Measurements from ENCODE around the gene ATP1B1.

The ATP1B1 gene

GRCh38 chr1:169070547-169070946 lies 35.9 kb upstream of the ATP1B1 start:
- H3K4me3 ChIP-seq (ENCODE audit: low read depth, low read length): no peak overlapping the region
- TF ChIP-seq, protein P1, sequence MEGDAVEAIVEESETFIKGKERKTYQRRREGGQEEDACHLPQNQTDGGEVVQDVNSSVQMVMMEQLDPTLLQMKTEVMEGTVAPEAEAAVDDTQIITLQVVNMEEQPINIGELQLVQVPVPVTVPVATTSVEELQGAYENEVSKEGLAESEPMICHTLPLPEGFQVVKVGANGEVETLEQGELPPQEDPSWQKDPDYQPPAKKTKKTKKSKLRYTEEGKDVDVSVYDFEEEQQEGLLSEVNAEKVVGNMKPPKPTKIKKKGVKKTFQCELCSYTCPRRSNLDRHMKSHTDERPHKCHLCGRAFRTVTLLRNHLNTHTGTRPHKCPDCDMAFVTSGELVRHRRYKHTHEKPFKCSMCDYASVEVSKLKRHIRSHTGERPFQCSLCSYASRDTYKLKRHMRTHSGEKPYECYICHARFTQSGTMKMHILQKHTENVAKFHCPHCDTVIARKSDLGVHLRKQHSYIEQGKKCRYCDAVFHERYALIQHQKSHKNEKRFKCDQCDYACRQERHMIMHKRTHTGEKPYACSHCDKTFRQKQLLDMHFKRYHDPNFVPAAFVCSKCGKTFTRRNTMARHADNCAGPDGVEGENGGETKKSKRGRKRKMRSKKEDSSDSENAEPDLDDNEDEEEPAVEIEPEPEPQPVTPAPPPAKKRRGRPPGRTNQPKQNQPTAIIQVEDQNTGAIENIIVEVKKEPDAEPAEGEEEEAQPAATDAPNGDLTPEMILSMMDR (IDR thresholded peaks at IDR 0.05; ENCODE audit: low read depth, low read length): no peak

DNA sequence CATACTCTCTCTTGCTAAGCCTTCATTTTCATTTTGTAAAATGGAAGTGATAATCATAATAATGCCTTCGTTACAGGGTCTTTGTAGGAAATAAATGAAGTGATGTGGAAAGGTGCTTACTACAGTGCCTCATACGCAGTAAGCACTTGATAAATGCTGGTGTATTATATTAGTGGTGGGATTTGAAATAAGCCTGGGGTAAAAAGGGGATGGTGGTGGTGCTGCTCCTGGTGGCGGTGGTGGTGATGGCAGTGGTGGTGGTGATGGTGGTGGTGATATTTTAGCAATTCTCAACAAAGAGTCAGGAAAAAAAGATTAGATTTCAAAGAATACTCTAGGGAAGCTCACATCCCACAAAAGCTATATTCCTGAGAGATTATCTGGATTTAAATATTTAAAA lies 35.5 kb upstream of the ATP1B1 start:
- TF ChIP-seq, protein P1 (IDR thresholded peaks at IDR 0.05; ENCODE audit: low read depth, low read length): no peak
- H3K4me3 ChIP-seq (ENCODE audit: low read depth, low read length): no peak overlapping the region

GRCh38 chr1:169072945-169073725 lies 33.4 kb upstream of the ATP1B1 start:
- TF ChIP-seq, protein P1 (IDR thresholded peaks at IDR 0.05; ENCODE audit: low read depth, low read length): no peak
- no peak overlapping the region for H3K4me3 ChIP-seq (ENCODE audit: low read depth, low read length)

DNA sequence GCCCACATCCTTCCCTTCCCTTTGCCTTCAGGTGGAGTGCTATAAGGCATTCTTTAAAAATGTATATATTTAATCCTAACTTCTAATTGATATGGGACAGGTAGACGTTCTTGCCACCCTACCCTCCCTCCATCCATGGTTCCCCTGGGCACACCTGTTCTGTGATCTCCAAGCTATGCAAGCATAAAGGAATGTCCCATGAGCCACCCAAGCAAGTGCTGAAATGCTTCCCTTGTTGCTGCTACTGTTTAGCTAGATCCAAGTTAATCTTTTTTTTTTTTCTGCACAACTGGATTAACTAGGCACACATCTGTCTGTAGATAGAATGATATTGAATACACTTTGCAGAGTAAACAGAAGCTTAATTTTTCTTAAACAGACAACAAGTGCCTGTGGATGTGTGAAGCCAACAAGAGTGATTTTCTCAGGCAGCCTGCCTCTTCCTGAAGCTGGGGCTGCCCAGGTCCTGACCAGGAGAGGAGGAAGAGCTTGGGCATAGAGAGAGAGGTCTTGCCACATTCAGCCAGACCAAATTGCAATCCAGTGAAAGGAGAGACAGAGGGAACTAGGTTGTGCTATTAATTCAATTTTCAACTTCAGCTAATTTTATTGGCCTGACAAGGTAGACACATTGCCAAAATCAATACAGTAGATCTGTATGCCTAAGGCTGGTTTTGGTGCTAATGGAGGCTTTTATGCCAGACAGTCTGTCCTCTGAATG lies 28.2 kb upstream of the ATP1B1 start:
- TF ChIP-seq, protein P1 (IDR thresholded peaks at IDR 0.05; ENCODE audit: low read depth, low read length): no peak
- no peak overlapping the region for H3K4me3 ChIP-seq (ENCODE audit: low read depth, low read length)

DNA sequence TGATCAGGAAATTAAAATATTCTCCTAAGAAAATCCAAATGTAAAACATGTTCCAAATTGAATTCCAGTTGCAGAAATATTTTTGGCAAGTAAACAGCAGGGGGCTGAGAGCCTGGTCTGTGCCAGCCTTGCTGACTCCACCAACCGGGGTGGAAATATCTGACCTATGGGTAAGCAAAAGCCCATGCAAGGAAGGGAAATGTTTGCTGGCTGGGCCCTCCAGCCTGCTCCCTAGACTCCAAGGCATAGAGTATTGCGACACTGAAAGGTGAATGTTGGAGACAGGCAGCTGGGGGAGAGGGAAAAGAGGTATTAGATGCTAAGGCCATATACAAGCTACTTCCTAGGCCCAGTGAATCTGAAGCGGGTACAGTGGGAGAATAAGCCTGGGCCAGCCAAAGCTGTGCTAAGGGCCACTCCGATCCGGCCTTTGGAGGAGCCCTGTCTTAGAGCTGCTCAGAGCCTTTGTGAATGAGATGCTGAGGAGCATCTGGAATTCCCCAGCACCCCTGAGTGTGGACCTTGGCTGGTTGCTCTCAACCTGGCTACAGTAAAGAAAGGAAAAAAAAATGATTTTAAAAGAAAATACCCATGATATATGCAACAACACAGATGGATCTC lies 24.9 kb upstream of the ATP1B1 start:
- TF ChIP-seq, protein P1 (IDR thresholded peaks at IDR 0.05; ENCODE audit: low read depth, low read length): no peak
- H3K4me3 ChIP-seq (ENCODE audit: low read depth, low read length): no peak overlapping the region

GRCh38 chr1:169085911-169086310 lies 20.6 kb upstream of the ATP1B1 start:
- H3K4me3 ChIP-seq (ENCODE audit: low read depth, low read length): no peak overlapping the region
- TF ChIP-seq, protein P1 (IDR thresholded peaks at IDR 0.05; ENCODE audit: low read depth, low read length): no peak

All from WI38 (cell line).